SK-N-SH (cell line): ENCODE data around the gene TMCC2. TPM values are rescaled to one million over a fixed set of nuclear protein-coding genes. Genes with fewer than 3 reads are reported as not detected.

Experiments used
- CTCF ChIA-PET: fragments of 300-600, 350-600 bp; formaldehyde crosslinking; extraction: SDS; loops from one replicate; lab custom pipeline; 2021; lab: Yijun Ruan, JAX
- POLR2A ChIA-PET: fragments of 350-600 bp; sonication (Branson Sonifier 250); formaldehyde crosslinking; extraction: SDS; loops from one replicate; lab custom pipeline; 2020; ENCODE audit warnings: antibody characterized with exemption, inconsistent platforms; lab: Yijun Ruan, JAX
- DNase-seq: peaks from one replicate; pipeline ENCODE4 v3.0.0; 2012
- H2AFZ ChIP-seq: fragments of 200-600 bp; sonication (generic); 2 replicates; pipeline ENCODE4 v1.8.1; 2016; ENCODE audit warnings: antibody characterized with exemption, mild to moderate bottlenecking, low read depth
- H3F3A ChIP-seq: fragments of 200-600 bp; sonication (generic); replicated peaks from 2 replicates; pipeline ENCODE3; 2016; ENCODE audit warnings: antibody characterized with exemption, mild to moderate bottlenecking; ENCODE audit not compliant: insufficient read depth
- H3K27ac ChIP-seq, 2 experiments: fragments of 200-500 bp in 1 of 2; fragments of 200-600 bp in 1 of 2; sonication (Bioruptor generic) in 1 of 2; sonication (generic), shearing (Covaris generic) in 1 of 2; 2 replicates each; pipeline versions ENCODE4 v1.5.1 to v1.6.1; 2014 to 2016; ENCODE audit warnings: low read depth in 2 of 2, inconsistent platforms in 1 of 2, low read length in 1 of 2, mild to moderate bottlenecking in 1 of 2, mixed read lengths in 1 of 2
- H3K27me3 ChIP-seq: fragments of 200-600 bp; sonication (generic), shearing (Covaris generic); 2 replicates; pipeline ENCODE4 v1.6.1; 2016; ENCODE audit warnings: mixed run types; ENCODE audit not compliant: insufficient read depth
- H3K36me3 ChIP-seq, 2 experiments: fragments of 200-500 bp in 1 of 2; fragments of 200-600 bp in 1 of 2; sonication (Bioruptor generic) in 1 of 2; sonication (generic) in 1 of 2; replicated peaks in 1 of 2; 2 replicates each; pipeline versions ENCODE3 to v1.5.1; 2014 to 2016; ENCODE audit warnings: low read length in 1 of 2, mild to moderate bottlenecking in 1 of 2; ENCODE audit not compliant: insufficient read depth in 2 of 2, control insufficient read depth in 1 of 2
- H3K4me1 ChIP-seq, 2 experiments: fragments of 200-500 bp in 1 of 2; fragments of 200-600 bp in 1 of 2; sonication (Bioruptor generic) in 1 of 2; sonication (generic), shearing (Covaris generic) in 1 of 2; 2 replicates each; pipeline versions ENCODE4 v1.5.1 to v1.6.1; 2014 to 2016; ENCODE audit warnings: low read depth in 1 of 2, low read length in 1 of 2, mixed run types in 1 of 2; ENCODE audit not compliant: insufficient read depth in 2 of 2, control insufficient read depth in 1 of 2
- H3K4me2 ChIP-seq: fragments of 200-600 bp; sonication (generic), shearing (Covaris generic); 2 replicates; pipeline ENCODE4 v1.6.1; 2017; ENCODE audit warnings: mixed run types
- H3K4me3 ChIP-seq, 2 experiments: fragments of 200-500 bp in 1 of 2; fragments of 200-600 bp in 1 of 2; sonication (Bioruptor generic) in 1 of 2; sonication (generic), shearing (Covaris generic) in 1 of 2; 2 replicates each; pipeline versions ENCODE4 v1.5.1 to v1.8.1; 2014 to 2016; ENCODE audit warnings: low read depth in 2 of 2, inconsistent platforms in 1 of 2, low read length in 1 of 2, mild to moderate bottlenecking in 1 of 2, mixed read lengths in 1 of 2, moderate library complexity in 1 of 2
- H3K79me2 ChIP-seq: fragments of 200-600 bp; sonication (generic); 2 replicates; pipeline ENCODE4 v1.8.1; 2017; ENCODE audit warnings: mild to moderate bottlenecking; ENCODE audit not compliant: insufficient read depth
- H3K9ac ChIP-seq: fragments of 200-600 bp; sonication (generic); 2 replicates; pipeline ENCODE4 v1.6.1; 2017; ENCODE audit warnings: mixed run types
- H3K9me2 ChIP-seq: fragments of 200-600 bp; sonication (generic); 2 replicates; pipeline ENCODE4 v1.6.1; 2017; ENCODE audit warnings: mixed run types
- H3K9me3 ChIP-seq: fragments of 200-600 bp; sonication (generic); 2 replicates; pipeline ENCODE4 v1.6.1; 2017; ENCODE audit warnings: mixed run types, mild to moderate bottlenecking, moderate library complexity
- H4K20me1 ChIP-seq: fragments of 200-600 bp; sonication (generic); 2 replicates; pipeline ENCODE4 v1.6.1; 2017; ENCODE audit warnings: mild to moderate bottlenecking, mixed run types; ENCODE audit not compliant: insufficient read depth
- ELF1 ChIP-seq: IDR thresholded peaks from 2 replicates; pipeline ENCODE4 v1.4.0; 2012
- EP300 ChIP-seq, 2 experiments: IDR thresholded peaks; 2 replicates each; pipeline versions ENCODE4 v1.4.0 to v1.6.1; 2012; ENCODE audit warnings: borderline replicate concordance in 1 of 2, low read depth in 1 of 2, low read length in 1 of 2
- EZH2phosphoT487 ChIP-seq: fragments of 200-600 bp; sonication (generic); IDR thresholded peaks from 2 replicates; pipeline ENCODE4 v1.6.1; 2017; ENCODE audit warnings: low read depth, mixed run types, mild to moderate bottlenecking, antibody characterized with exemption, moderate library complexity, borderline replicate concordance
- FOSL2 ChIP-seq: IDR thresholded peaks from 2 replicates; pipeline ENCODE4 v1.4.0; 2012; ENCODE audit warnings: low read depth, mild to moderate bottlenecking, moderate library complexity, borderline replicate concordance
- FOXJ3 ChIP-seq: sonication (generic); formaldehyde crosslinking; IDR thresholded peaks from 2 replicates; pipeline ENCODE4 v1.5.1; 2020; ENCODE audit warnings: mild to moderate bottlenecking, missing genetic modification reagents
- FOXM1 ChIP-seq: IDR thresholded peaks from 2 replicates; pipeline ENCODE4 v1.4.0; 2012; ENCODE audit warnings: low read depth, mild to moderate bottlenecking
- GATA2 ChIP-seq: sonication (generic); formaldehyde crosslinking; IDR thresholded peaks from 2 replicates; pipeline ENCODE4 v1.5.0; 2020; ENCODE audit warnings: mild to moderate bottlenecking, missing genetic modification reagents
- JUND ChIP-seq: IDR thresholded peaks from 2 replicates; pipeline ENCODE4 v1.4.0; 2012
- MEF2A ChIP-seq: IDR thresholded peaks from 2 replicates; pipeline ENCODE4 v1.4.0; 2012; ENCODE audit warnings: low read depth, borderline replicate concordance
- MXI1 ChIP-seq: IDR thresholded peaks from 2 replicates; pipeline ENCODE4 v1.6.1; 2012; ENCODE audit warnings: mild to moderate bottlenecking, low read depth, low read length, improper control_type of control experiment
- NFIC ChIP-seq: IDR thresholded peaks from 2 replicates; pipeline ENCODE4 v1.4.0; 2012; ENCODE audit warnings: borderline replicate concordance
- RAD21 ChIP-seq: IDR thresholded peaks from 2 replicates; pipeline ENCODE4 v1.6.1; 2012; ENCODE audit warnings: mild to moderate bottlenecking, low read length
- RCOR1 ChIP-seq: fragments of 150-350 bp; IDR thresholded peaks from 2 replicates; pipeline ENCODE4 v1.6.1; 2017; ENCODE audit warnings: antibody characterized with exemption, low read length
- RXRA ChIP-seq: IDR thresholded peaks from 2 replicates; pipeline ENCODE4 v1.4.0; 2012; ENCODE audit warnings: low read depth, mild to moderate bottlenecking, borderline replicate concordance
- SIN3A ChIP-seq: IDR thresholded peaks from 2 replicates; pipeline ENCODE4 v1.6.1; 2012; ENCODE audit warnings: low read depth, mild to moderate bottlenecking, low read length, moderate library complexity, borderline replicate concordance
- TCF12 ChIP-seq: IDR thresholded peaks from 2 replicates; pipeline ENCODE4 v1.4.0; 2012
- YY1 ChIP-seq: IDR thresholded peaks from 2 replicates; pipeline ENCODE4 v1.4.0; 2012; ENCODE audit warnings: low read depth, mild to moderate bottlenecking
- WGBS: methylation state at CpG from one replicate; pipeline ENCODE4 v1.1.6; 2017; ENCODE audit warnings: low lambda C conversion rate; 5-methylcytosine and 5-hydroxymethylcytosine counted together
- polyA plus RNA-seq, 3 experiments: library from polyadenylated mRNA; depleted of rRNA; stranded (reverse); fragments of >200 nt; gene quantifications; 2 replicates each; pipeline ENCODE4 v1.2.3, GENCODE V29; 2012
- TF ChIP-seq, protein P1 (sequence below): IDR thresholded peaks from 2 replicates; pipeline ENCODE4 v1.4.0; 2012; ENCODE audit warnings: low read depth, borderline replicate concordance
- TF ChIP-seq, protein P2 (sequence below): IDR thresholded peaks from 2 replicates; pipeline ENCODE4; 2012
- TF ChIP-seq, protein P3 (sequence below): IDR thresholded peaks from 2 replicates; pipeline ENCODE4 v1.4.0; 2012; ENCODE audit warnings: low read depth
- TF ChIP-seq, protein P4 (sequence below): IDR thresholded peaks from 2 replicates; pipeline ENCODE4 v1.4.0; 2012; ENCODE audit warnings: low read depth, borderline replicate concordance

The TMCC2 gene
- polyA plus RNA-seq, 1 of the 3 experiments (the other 2 are of a cell fraction) = 6.0 TPM

DNA sequence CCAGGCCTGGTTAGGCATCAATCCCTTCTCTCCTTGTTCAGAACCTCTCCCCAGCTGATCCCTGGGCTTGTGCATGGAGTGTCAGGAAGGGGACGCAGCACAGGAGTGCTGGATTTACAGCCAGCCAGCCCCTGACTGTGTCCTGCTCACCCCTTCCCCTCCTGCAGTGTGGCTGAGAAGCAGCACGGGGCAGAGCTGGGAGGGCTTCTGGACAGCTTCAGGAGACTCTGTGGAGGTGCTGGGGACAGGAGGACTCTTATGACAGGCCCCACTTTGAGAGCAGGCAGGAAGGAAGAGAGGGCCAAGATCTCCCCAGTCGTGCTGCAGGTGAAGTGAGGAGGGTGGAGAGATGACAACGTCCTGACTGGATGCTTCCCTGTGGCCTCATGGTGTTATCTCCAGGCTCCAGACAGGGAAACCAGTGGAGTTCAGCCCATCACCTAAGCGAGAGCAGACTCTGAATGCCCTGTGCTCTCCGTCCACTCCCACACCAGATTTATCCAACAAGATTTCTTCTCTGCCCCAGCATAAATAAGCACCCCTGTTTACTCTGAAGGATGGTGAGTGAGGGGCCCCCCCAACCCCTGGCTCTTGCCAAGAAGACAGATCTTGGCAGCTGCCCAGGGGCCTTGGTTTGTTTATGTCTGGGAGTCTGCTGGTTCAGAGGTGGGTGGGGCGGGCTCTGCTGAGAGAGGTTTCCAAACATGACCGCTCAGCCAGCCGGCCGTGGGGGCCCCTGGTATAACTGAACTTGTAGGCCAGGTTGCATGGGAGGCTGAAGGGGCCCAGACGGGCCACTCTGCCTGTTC is 21.3 kb downstream of the TMCC2 start:
- CTCF ChIA-PET = interaction anchor here (1.7 to 6.8 kb wide), 3 partner anchors 7 to 260 kb away, joined by 4 to 75 read pairs (median 7); no protein-coding TSS in a partner anchor
- Histone ChIP-seq H3K79me2 (no peaks in the 10 kb centered on the region), H3K4me2 (peak overlapping the region; percentile 37; the same call in 1 of the 2 replicates), H3K9me3 (no peaks in the 10 kb centered on the region), H3K4me3 (no peak overlapping the region), H3K36me3 (no peaks in the 10 kb centered on the region), H2AFZ (no peak overlapping the region), H4K20me1 (no peaks in the 10 kb centered on the region), H3K4me1 (peaks cover 7 to 20% of the 10 kb centered on the region in 2 experiments; a peak in 1 of 4 replicates), H3K27ac (peak overlapping the region in 1 of 2 experiments; percentile 40; a peak in 1 of 4 replicates), H3K9ac (no peak overlapping the region), H3F3A (no peaks in the 10 kb centered on the region), H3K27me3 (no peaks in the 10 kb centered on the region), H3K9me2 (no peaks in the 10 kb centered on the region)
- peak; percentile 58 for DNase-seq
- POLR2A ChIA-PET = no interaction called here
- WGBS = 63% methylated on average over 5 of the region's 11 CpGs
- TF ChIP-seq NFIC = peak; percentile 31; the same call in 1 of the 2 replicates
- TF ChIP-seq SIN3A = no peak

DNA sequence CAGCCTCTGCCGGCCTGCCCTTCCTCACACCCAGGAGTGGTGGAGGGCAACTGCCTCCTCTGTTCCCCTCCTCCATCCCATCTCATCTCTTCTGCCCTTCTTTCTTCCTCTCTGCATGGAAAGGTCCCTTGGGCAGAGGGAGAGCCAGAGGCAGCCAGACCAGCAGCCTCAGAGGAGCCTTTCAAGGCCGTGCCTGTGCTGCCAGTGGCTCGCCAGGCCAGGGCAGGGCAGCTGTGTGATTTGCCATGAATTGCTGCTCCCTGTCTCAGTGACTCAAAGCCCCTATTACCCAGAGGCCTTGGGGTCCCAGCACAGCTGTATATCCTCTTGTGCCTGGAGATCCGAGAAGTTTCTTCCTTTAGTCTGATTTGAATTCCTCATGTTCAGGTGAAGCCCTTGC is 21.9 kb downstream of the TMCC2 start:
- Histone ChIP-seq H3K9me3 (no peaks in the 10 kb centered on the region), H2AFZ (no peak overlapping the region), H4K20me1 (no peaks in the 10 kb centered on the region), H3K36me3 (no peaks in the 10 kb centered on the region), H3K4me1 (peaks cover 7 to 20% of the 10 kb centered on the region in 2 experiments; a peak in 1 of 4 replicates), H3K27ac (peak overlapping the region in 1 of 2 experiments; percentile 36; a peak in 1 of 4 replicates), H3F3A (no peaks in the 10 kb centered on the region), H3K4me3 (no peak overlapping the region), H3K9me2 (no peaks in the 10 kb centered on the region), H3K9ac (no peak overlapping the region), H3K27me3 (no peaks in the 10 kb centered on the region), H3K79me2 (no peaks in the 10 kb centered on the region), H3K4me2 (peak overlapping the region; percentile 37; the same call in 1 of the 2 replicates)
- DNase-seq = no peak
- TF ChIP-seq NFIC (no peak), TCF12 (no peak), FOXJ3 (CRISPR knock-in tag) (no peak), RCOR1 (no peak), RXRA (no peak), ELF1 (no peak), JUND (no peak), FOSL2 (no peak), YY1 (no peak), EZH2phosphoT487 (no peak), RAD21 (no peak), EP300 (IDR thresholded peaks at IDR 0.05; ENCODE audit: borderline replicate concordance in 1 of 2, low read depth in 1 of 2, low read length in 1 of 2) (no peak), MEF2A (no peak), FOXM1 (no peak), MXI1 (no peak), GATA2 (CRISPR knock-in tag) (no peak)
- TF ChIP-seq, protein P1, sequence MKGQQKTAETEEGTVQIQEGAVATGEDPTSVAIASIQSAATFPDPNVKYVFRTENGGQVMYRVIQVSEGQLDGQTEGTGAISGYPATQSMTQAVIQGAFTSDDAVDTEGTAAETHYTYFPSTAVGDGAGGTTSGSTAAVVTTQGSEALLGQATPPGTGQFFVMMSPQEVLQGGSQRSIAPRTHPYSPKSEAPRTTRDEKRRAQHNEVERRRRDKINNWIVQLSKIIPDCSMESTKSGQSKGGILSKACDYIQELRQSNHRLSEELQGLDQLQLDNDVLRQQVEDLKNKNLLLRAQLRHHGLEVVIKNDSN = no peak
- TF ChIP-seq, protein P2, sequence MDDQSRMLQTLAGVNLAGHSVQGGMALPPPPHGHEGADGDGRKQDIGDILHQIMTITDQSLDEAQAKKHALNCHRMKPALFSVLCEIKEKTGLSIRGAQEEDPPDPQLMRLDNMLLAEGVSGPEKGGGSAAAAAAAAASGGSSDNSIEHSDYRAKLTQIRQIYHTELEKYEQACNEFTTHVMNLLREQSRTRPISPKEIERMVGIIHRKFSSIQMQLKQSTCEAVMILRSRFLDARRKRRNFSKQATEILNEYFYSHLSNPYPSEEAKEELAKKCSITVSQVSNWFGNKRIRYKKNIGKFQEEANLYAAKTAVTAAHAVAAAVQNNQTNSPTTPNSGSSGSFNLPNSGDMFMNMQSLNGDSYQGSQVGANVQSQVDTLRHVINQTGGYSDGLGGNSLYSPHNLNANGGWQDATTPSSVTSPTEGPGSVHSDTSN = no peak
- TF ChIP-seq, protein P3, sequence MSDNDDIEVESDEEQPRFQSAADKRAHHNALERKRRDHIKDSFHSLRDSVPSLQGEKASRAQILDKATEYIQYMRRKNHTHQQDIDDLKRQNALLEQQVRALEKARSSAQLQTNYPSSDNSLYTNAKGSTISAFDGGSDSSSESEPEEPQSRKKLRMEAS = no peak
- TF ChIP-seq, protein P4, sequence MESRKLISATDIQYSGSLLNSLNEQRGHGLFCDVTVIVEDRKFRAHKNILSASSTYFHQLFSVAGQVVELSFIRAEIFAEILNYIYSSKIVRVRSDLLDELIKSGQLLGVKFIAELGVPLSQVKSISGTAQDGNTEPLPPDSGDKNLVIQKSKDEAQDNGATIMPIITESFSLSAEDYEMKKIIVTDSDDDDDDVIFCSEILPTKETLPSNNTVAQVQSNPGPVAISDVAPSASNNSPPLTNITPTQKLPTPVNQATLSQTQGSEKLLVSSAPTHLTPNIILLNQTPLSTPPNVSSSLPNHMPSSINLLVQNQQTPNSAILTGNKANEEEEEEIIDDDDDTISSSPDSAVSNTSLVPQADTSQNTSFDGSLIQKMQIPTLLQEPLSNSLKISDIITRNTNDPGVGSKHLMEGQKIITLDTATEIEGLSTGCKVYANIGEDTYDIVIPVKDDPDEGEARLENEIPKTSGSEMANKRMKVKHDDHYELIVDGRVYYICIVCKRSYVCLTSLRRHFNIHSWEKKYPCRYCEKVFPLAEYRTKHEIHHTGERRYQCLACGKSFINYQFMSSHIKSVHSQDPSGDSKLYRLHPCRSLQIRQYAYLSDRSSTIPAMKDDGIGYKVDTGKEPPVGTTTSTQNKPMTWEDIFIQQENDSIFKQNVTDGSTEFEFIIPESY = no peak
- POLR2A ChIA-PET = no interaction called here
- CTCF ChIA-PET = interaction anchor here (1.8 kb wide), 1 partner anchor 24 kb away, joined by 7 read pairs; no protein-coding TSS in a partner anchor
- WGBS = 80% methylated on average over 4 of the region's 4 CpGs
